GM21367 (cell line): ENCODE results near the gene STARD9.
A peak's percentile ranks its signal among the peaks of the same experiment; 100 is the strongest.
"Not testable (repeated sequence)": the region's sequence is repeated elsewhere in the genome, so short reads cannot be mapped to it uniquely, and the experiment has no call there.

Experiments used
- ATAC-seq: cut with Tn5 transposase; IDR thresholded peaks from one replicate; pipeline ENCODE4 v1.9.1; 2021; ENCODE audit not compliant: unreplicated experiment

The STARD9 gene

DNA sequence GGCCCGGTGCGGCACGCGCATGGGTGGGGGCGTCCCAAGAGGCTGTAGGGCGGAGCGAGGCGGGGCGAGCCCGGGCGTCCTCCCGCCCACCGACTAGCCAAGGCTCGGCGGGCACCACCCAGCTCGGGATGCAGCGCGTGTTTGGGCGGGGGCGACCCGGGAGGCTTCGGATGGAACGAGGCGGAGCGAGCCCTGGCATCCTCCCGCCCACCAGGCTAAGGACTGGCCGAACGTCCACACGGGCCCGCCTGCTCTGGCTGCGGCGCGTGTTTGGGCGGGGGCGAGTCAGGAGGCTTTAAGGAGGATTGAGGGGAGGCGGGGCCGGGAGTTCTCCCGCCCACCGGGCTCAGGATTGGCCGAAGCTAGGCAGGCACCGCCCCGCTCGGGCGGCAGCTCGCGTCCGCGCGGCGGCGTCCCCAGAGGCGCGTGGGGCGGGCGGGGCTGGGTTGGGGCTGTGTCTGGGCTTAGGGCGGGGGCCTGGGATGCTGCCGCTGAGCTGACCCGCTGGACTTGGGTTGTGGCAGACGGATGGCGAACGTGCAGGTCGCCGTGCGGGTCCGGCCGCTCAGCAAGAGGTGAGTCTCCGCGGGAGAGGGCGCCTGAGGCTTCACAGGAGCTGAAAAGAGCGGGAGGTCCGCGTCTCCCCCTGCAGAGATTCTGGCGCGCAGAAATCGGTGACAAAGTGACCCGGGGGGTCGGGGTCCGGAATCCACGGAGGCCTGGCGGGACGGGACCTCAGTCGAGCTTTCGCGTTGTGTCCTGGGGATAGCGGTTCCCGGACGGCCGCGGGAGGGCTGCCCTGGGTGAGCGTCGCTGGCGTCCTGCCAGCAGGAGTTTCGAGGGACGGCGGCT lies at the start of gene STARD9:
Gene STARD9, plus strand, starts transcription at position 419 of the 852 bp plus-strand sequence. Its CDS starts 110 bp downstream, at position 529.
- ATAC-seq = peak; percentile 87

DNA sequence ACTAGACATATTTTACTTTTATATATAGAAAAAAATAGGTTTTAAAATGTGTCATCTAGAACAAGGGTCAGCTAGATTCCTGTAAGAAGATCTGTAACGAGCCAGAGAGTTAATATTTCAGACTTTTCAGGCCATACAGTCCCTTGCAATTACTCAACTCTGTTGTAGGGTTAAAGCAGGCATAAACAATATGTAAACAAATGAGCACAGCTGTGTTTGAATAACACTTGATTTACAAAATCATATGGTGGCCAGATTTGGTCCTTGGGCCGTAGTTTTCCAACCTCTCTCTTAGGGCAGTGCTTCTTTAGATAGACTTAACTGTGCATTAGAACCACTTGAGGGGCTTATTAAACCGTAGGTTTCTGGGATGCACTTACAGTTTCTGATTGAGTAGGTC lies 46.4 kb upstream of the STARD9 start:
- no peak for ATAC-seq

DNA sequence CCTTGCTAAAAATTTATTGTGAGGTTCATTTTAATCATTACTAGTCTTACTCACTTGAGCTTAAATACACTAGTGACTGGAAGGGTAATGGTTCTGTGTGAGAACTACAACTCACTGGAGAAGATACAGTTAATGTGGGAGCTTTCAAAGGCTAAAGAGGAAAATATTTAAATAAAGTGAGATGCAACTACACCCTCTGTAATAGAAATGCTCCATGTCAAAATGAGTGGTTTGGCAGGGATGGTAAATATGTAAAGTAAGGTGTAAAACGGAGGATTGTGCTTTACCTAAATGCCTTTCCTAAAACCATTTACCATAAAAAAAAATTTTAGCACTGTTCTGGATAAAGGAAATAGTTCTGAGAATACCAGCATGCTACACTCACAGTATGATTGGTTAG lies 42.2 kb upstream of the STARD9 start:
- no peak for ATAC-seq

DNA sequence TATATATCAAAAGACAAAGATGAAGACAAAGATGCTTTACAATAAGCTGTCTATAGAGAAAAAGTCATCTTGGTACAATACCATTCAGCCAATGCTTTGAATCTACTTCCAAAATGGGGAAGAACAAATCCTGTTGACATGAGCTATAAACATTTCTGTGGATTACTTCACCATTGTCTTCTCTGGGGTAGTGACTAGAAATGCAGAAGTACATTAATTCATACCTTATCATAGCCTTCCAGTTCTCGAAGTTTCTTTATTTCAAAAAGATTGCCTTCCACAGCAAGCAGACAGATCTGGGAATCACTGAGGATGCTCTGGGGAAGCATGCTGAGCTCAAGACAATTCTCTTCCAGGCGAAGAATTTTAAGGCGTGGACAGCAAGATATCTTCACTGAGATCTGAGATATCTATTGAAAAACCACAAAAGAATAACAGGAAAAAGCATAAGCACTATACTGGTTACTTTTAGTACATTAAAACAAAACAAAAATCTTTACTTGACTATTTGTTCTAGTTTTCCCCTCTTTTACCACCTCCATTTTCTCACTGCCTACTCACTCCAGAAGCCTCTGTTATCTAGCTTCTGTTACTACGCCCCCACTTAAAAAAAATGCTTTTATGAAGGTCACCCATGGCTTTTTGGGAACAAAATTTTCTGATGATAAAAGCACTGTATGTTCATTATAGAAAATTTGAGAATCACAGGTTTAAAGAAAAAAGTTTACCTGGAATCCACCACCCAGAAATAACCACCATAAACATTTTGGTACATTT lies 30.4 kb upstream of the STARD9 start:
- ATAC-seq = no peak

DNA sequence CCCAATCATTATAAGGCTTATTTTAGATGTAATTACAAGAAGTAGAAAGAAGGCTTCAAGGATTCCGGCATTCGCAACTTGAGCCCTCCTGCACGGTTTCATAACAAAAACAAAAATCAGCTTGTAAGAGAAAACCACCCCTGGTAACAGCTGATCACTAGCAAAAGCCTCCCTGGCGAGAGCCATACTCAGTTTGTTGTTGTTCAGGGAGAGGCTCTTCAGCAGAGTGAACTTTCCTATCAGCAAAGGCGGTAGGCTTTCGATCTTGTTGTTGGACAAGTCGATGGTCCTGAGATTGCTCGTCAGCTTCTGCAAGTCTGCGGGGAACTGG lies 27.5 kb upstream of the STARD9 start:
- ATAC-seq = no peak

DNA sequence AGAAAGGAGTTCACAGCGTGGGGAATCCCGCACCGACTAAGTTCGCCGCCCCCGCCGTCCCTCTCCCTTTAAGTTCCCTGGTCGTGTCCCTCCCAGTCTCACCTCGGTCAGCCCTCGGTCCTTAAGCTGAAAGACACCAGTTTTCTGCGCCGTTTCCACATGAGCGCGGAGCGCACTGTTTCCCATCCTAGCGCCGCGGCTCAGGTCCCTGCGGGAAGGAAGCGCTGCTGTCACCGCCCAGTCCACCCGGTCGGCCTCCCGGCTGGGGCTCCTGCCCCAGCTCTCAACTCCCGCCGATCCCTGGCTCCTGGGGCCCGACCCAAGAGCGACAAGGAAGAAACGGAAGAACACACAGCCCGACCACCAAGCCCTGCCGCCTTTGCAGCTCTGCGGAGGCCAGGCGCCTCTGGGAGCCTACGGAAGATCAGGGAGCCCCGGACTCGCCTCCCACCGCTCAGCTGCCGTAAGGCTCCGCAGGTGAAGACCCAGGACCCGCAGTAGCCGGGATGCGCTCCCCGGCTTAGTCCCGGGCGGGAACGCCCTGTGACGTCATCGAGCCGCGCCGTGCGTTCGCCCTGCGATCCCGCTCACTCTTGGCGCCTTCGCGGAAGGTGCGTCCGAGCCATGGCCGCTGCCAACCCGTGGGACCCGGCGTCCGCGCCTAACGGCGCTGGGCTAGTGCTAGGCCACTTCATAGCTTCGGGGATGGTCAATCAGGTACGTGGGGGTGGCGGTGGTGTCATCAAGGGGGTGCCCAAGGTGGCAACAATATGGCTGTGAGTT lies 27.0 kb upstream of the STARD9 start, which contains the start of the genes HAUS2 and LRRC57:
Gene HAUS2, plus strand, starts transcription at position 590 of the 783 bp plus-strand sequence. Its CDS starts 35 bp downstream, at position 625.
Gene LRRC57, minus strand, starts transcription at position 545 of the 783 bp plus-strand sequence. Its CDS starts 359 bp downstream, at position 186.
- ATAC-seq = peak; percentile 78

DNA sequence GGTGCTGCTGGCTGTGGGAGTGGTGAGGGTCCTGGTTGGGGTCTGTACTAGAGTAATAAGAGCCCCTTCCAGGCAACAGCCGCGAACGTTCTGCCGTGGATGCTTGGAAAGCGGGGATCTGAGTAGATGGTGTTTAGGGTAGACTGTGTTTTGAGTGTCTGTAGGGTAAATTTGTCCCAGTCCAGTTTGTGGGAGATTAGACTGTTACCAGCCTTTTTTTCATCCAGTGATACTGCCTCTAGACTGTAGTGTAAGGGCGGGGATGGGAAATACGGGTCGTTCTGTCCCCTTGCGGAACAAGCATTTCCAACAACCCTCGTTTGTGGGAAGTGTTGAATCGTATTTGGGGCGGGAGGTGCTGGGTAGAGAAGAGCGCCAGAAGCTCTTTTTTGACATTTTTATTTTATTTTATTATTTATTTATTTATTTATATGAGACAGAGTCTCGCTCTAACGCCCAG lies 26.3 kb upstream of the STARD9 start:
- ATAC-seq = no peak

DNA sequence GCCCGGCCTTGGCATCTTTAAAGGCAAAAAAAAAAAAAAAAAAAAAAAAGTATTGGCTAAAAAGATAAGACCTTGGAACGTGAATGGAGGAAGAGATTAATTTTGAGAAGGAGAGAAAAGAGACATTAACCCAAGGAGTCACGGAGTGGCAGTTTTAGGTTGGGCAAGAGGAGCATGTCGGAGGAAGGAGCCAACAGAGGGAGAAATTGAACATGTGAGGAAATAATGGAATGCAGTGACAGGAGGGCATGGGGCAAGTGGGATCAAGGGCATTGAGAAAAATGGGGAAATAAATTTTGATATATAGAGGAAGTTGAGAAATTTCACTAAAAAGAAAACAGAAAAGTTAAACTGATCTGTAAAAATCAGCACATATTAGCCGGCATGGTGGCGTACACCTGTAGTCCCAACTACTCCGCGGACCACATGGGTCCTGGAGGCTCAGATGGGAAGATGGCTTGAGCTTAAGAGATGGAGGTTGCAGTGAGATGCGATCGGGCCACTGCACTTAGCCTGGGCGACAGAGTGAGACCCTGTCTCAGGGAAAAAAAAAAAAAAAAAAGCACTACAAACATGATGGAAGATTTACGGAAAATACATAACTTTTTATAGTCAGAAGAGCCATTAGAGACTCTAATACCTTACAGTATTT lies 25.5 kb upstream of the STARD9 start:
- no peak for ATAC-seq

DNA sequence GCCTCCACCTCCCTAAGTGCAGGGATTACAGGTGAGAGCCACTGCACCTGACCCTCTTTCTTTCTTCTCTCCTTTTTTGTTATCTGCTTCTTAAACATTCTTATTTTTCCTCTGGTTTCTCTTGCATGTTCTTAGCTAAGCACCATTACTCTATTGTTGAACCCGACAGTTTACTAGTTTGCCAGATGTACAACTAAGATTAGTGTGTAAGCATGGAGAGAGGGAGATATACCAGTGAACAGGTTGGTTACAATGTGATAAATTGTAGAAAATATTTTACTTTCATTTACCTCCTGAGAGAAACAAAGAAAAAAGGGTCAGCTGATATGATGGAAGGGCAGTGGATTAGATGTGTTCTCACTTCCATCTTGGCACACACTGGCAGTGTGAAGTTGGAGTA lies 21.9 kb upstream of the STARD9 start:
- no peak for ATAC-seq

DNA sequence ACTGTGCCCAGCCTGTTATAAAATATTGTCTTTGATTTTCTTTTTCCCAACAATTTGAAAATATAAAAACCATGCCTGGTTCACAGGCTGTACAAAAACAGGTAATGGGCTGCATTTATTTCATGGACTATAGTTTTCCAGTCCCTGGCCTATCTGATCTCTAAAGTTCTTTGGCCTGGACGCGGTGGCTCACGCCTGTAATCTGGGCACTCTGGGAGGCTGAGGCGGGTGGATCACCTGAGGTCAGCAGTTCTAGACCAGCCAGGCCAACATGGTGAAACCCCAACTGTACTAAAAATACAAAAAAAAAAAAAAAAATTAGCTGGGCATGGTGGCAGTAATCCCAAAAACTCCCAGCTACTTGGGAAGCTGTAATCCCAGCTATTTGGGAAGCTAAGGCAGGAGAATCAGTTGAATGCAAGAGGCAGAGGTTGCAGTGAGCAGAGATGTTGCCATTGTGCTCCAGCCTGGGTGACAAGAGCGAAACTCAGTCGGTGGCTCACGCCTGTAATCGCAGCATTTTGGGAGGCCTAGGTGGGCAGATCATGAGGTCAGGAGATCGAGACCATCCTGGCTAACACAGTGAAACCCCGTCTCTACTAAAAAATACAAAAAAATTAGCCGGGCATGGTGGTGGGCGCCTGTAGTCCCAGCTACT lies 18.7 kb upstream of the STARD9 start:
- not testable (repeated sequence) for ATAC-seq

DNA sequence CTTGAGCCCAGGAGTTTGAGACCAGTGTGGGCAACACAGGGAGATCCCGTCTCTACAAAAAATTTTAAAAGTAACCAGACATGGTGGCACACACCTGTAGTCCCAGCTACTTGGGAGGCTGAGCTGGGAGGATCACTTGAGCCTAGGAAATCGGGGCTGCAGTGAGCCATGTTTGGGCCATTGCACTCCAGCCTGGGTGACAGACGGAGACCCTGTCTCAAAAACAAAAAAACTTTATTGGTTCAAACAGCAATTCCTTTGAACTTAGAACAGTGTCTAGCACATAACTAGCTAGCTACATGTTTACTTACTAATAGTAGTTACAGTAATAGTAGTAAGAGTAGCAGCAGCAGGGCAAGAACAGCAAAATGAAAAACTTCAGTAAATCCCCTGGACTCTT lies 16.7 kb upstream of the STARD9 start:
- ATAC-seq = no peak

DNA sequence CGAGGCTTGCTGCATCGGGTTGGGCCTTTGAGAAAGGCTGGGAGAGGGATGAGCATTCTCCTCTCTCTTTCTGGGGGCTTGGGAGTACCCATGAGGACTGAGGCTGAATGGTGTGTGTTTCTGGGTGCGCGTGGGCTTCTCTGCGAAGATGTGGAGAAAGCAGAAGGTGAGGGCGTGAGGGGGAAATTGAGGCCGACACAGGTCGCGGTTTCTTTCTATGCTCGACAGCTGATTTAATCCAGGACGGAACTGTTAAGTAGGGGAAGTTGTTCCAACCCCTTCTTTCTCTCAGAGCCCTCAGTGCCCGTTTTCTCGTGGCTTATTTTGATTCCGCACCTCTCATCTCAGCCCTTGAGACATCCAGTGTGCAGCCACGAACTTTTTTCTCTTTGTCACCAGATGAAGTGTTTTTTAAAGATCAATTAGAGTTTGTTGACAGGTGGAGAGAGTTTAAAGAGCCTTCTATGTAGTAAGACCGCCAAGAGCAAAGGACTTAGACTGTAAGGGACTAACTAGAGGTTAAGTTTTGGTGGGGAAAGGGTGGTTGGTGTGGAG lies 711 bp downstream of the STARD9 start:
- ATAC-seq = no peak

DNA sequence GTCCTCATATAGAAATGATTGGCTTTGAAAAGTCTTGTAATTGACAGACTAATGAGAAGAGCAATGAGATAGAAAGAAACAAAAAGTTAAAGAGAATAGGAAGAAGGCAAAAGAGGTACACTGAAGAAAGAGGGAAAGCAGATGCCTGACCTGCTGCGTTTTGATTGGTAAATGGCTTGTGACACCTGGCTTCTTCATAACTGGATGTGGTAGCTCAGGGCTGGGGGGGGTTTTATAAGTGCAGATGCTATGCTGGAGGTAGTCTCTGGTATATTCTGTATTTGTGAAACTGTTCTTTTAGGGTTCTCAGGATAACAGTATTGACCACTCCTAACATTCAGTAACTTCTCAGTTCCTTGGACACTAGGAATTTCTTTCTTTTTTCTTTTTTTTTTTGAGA lies 1.4 kb downstream of the STARD9 start:
- ATAC-seq = no peak

DNA sequence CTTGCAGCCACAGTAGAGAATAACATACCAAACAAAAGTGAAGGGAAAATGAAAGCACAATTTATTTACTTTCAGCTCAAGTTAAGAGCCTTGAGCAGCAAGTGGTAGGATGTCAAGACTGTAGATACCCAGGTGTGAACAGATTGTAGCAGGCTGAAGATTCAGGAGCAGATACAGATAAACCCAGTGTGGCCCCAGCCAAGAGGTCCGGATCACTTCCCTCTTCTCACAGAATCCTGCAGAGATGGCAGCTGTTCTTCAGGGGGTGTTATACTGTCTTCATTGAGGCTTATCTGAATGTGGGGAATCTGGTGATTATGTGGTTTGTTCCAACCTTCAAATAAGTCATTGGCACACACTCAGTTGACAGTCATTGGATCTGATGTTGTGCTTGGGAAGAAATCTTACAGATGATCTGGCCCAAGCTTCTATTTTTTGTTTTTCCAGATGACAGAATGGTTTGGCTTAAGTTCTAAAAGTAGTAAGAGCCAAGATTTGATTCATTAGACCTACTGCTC lies 2.2 kb downstream of the STARD9 start:
- no peak for ATAC-seq

DNA sequence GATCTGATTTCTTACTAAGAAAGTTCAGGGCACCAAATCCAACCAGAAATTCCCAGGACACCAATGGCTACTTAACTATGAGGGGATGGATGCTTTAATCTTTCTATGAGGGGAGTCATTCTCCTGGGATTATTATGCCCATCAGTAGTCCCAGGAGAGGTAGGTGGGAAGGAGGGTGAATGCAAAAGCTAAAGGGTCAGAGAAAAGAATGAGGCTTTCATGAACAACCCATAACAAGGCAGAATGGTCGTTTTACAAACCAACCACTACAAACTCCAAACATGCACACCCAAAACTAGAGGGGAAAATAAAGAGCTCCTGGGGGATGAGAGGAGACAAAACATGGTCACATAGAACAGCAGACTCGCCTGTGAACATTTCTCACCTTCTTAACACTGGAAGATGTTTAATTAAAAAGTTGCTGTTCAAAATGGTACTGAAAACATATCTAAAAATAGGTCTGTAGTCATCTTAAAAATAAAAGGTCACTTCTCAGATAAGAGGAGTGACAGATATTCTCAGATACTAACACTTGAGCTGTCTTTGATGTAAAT lies 3.7 kb downstream of the STARD9 start:
- ATAC-seq = no peak

DNA sequence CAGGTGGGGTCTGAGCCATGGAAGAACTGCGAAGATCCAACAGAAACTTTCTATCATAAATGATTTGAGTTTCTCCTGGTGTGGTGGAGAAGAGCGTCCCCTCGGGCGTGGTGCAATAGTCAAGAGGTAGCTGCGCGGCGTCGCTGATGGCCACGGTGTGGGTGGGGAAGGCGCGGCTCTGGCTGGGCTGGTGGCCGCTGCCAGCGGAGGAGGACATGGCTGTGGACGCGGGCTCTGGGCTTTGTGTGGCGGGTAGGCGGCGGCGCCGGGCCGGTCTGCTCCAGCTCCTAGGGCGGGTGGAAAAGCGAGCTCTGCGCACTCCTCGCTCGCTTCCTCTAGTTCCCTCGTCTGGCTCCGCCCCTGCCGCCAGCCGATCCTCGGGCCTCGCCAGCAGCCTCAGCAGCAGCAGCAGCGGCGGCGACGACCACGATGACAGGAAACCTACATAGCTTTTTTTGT lies 5.9 kb downstream of the STARD9 start:
- ATAC-seq = peak; percentile 66

DNA sequence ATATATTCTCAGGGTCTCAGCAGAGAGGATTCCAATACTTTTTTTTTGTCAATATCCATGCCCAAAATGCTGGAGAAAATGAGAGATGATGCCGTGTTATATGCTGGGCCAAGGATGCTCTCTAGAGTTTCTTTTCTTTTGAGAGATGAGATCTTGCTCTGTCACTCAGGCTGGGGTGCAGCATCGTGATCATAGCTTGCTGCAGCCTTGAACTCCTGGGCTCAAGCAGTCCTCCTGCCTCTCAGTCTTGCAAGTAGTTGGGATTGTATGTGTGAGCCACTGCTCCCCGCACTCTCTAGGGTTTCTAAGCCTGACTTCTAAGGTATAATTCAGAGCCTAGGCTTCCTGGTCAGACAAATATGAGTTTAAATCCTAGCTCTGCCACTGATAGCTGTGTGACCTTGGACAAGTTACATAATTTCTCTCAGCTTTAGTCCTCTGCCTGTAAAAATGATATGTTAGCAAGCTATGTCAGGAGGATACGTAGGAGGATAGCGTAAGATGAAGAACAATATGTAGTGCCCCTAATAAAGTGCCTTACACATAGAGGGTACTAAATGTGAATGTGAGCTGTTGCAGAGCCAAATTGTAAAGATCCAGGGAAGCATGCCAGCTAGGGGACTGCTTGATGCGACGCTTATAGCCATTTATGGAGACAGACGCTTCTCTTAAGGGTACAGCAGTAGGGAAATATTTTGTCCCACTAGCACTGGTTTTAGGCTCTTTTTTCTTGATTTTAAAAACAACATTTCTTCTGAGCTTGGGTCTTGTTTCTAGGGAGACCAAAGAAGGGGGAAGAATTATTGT lies 7.4 kb downstream of the STARD9 start:
- no peak for ATAC-seq

DNA sequence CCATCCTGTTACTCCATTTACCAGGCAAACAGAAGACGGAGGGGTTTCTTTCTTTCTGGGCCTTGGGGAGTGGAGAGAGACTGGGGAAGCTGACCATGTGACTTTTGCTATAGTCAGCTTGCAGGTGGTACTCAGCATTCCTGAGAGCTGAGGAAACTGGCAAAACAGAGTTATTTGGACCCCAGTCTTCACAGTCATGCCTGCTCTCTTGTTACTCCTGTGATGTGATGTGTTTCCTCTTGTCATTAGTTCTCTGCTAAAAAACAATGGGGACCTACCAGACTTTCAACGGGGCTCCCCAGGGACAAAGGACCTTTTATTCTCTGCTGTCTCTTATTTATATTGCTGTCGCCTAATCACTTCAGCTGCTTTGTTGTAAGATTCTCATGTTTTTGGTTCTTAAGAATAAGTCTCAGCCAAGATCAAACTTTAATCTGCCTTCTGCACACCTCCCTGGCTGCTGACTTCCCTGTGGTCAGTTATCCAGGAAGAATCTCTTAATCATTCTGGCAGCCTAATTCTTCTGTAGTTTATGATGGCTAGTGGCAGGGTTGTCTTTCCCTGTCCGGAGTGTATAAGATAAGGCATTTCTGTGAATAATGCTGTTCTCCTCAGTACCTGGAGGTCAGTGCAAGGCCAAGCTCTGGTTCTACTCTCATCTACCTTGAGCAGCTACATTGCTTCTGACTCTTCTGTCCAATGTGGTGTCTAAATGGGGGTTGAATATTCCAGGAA lies 8.8 kb downstream of the STARD9 start:
- no peak for ATAC-seq
